Measurements from ENCODE around the gene CAPN15. TPM values are rescaled to one million over a fixed set of nuclear protein-coding genes. Genes with fewer than 3 reads are reported as not detected.

CAPN15 gene
- total RNA-seq, 1 experiment from 2014 or later: 76.4 TPM

GRCh38 chr16:591231-591630 is 63.7 kb downstream of the CAPN15 start:
- Histone ChIP-seq H3K56ac (ENCODE audit: insufficient read length, low read depth, low read length) (no peak overlapping the region), H3K23me2 (ENCODE audit: insufficient read length, low read depth, low read length, poor library complexity, severe bottlenecking) (peaks cover 5% of the 10 kb centered on the region), H3K14ac (ENCODE audit: insufficient read depth, low read length) (no peak overlapping the region), H2BK15ac (ENCODE audit: low read depth, low read length) (no peak overlapping the region), H4K91ac (ENCODE audit: insufficient read length, low read depth, low read length) (no peak overlapping the region), H3K4ac (ENCODE audit: low read depth, low read length) (no peak overlapping the region), H2BK5ac (ENCODE audit: insufficient read length, low read length) (no peak overlapping the region), H2BK20ac (ENCODE audit: low read depth, low read length, poor library complexity, severe bottlenecking) (no peak overlapping the region), H3K4me2 (ENCODE audit: insufficient read depth, insufficient read length, low read length) (no peak overlapping the region), H3T11ph (ENCODE audit: low read length) (no peak overlapping the region), H3K27me3 (ENCODE audit: insufficient read depth, low read length) (peaks cover 6% of the 10 kb centered on the region; the same call in 1 of the 2 replicates), H2BK120ac (ENCODE audit: low read depth, low read length, poor library complexity, severe bottlenecking) (no peak overlapping the region), H3K27ac (ENCODE audit: insufficient read length, low read depth, low read length) (no peak overlapping the region), H4K8ac (replicated peaks; ENCODE audit: insufficient read length, low read depth, low read length) (no peak overlapping the region), H3K9ac (ENCODE audit: extremely low read depth, insufficient read length, low read length) (no peak overlapping the region), H3K18ac (ENCODE audit: insufficient read length, low read depth, low read length) (no peak overlapping the region), H3K4me1 (ENCODE audit: insufficient read depth, low read length) (no peaks in the 10 kb centered on the region), H3K79me1 (ENCODE audit: insufficient read depth, low read depth, low read length, poor library complexity, severe bottlenecking) (peaks cover 3% of the 10 kb centered on the region), H3K23ac (ENCODE audit: insufficient read length, low read depth, low read length) (no peak overlapping the region), H3K79me2 (ENCODE audit: insufficient read depth, low read length) (no peaks in the 10 kb centered on the region; the same call in 1 of the 2 replicates), H4K5ac (ENCODE audit: insufficient read length, low read depth, low read length) (no peak overlapping the region), H2AK5ac (ENCODE audit: insufficient read length, low read length) (no peak overlapping the region), H2AFZ (ENCODE audit: low read length) (no peak overlapping the region), H3K9me3 (ENCODE audit: control insufficient read depth, low read depth, low read length) (no peaks in the 10 kb centered on the region), H2BK12ac (ENCODE audit: insufficient read length, low read depth, low read length) (no peak overlapping the region), H4K20me1 (ENCODE audit: control insufficient read depth, insufficient read depth, insufficient read length) (no peaks in the 10 kb centered on the region)
- H3K36me3 Mint-ChIP-seq (ENCODE audit: insufficient read depth in 1 of 3, low read depth in 3 of 3): peaks cover 0 to 12% (median 8%) of the 10 kb centered on the region in 3 experiments; a peak in 6 of 7 replicates
- H3K9me3 Mint-ChIP-seq: 0 out of 5 replicates have a peak, but pooled peaks cover 0 to 3% of the 10 kb centered on the region in 2 experiments
- WGBS (ENCODE audit: extremely low coverage, insufficient read length, low lambda C conversion rate): no CpG with 5 or more reads among the region's 8 CpGs
- no peak overlapping the region; a peak in 1 of 7 replicates for H3K27ac Mint-ChIP-seq
- no peak for TF ChIP-seq CTCF (conservative IDR thresholded peaks at IDR 0.05)
- H3K4me3 Mint-ChIP-seq: peak overlapping the region; percentile 77 to 86
- peaks cover 12 to 20% of the 10 kb centered on the region in 2 experiments for H3K4me1 Mint-ChIP-seq
- DNase-seq: no peak
- peaks cover 45% of the 10 kb centered on the region for H3K27me3 Mint-ChIP-seq (ENCODE audit: low read depth)

All from H9 (cell line).